Measurements from ENCODE around the gene KIAA0513.

The KIAA0513 gene, protein sequence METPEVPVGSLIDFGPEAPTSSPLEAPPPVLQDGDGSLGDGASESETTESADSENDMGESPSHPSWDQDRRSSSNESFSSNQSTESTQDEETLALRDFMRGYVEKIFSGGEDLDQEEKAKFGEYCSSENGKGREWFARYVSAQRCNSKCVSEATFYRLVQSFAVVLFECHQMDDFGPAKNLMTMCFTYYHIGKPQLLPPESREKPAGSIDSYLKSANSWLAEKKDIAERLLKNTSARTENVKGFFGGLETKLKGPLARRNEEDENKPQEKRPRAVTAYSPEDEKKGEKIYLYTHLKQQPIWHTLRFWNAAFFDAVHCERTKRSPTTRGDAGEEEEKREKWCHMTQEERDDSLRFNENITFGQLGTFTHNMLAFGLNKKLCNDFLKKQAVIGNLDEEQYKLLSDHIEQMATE

DNA sequence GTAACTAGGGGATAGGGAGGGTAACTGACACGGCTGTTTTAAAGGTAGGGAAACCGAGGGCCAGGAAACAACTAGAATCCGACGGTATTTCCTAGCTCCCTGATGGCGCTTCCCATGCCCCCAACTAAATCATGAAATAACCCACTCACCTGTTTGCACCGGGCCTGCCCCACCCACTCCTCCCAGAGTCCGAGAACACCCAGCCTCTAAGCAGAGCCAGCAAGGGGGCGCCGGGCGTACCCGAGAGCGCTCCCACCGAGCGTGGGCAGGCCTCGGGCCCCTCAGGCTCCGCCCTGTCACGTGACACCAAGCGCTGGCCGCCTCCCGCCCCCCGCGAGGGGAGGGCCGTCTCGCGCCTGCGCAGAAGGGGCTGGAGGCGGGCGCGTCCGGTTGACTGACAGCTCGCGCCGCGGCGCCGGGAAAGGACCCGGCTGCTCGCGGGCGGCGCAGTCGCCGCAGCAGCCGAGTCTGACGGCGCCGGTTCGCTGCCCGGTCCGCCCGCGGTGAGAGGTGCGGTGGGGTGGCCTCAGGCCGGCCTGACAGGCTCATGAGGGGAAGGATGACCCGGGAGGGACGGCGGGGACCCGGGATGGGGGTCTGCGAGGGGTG is at the start of gene KIAA0513:
Gene KIAA0513 (plus strand): TSS at position 447 of the 609 bp plus-strand sequence. CDS start 39,277 bp downstream, outside the sequence.
- peak; percentile 100 for DNase-seq (ENCODE audit: low spot score)

DNA sequence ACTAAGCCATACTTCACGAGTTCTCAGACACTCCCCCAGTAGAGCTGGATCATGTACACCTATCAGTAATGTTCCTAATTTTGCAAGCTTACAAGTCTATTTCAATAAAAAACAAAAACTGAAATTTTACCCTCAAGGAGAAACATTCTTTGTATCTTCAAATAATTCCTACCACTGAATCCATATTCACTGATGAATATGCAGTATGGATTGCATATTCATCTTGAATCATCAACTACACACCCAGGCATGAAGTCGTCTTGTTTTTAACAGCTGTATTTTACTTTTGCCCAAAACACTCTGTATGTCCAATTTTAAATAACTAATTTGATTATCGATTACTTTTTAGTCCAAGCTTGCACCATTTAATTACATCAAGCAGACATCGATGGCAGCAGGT is 48.1 kb upstream of the KIAA0513 start:
- no peak for DNase-seq (ENCODE audit: low spot score)

DNA sequence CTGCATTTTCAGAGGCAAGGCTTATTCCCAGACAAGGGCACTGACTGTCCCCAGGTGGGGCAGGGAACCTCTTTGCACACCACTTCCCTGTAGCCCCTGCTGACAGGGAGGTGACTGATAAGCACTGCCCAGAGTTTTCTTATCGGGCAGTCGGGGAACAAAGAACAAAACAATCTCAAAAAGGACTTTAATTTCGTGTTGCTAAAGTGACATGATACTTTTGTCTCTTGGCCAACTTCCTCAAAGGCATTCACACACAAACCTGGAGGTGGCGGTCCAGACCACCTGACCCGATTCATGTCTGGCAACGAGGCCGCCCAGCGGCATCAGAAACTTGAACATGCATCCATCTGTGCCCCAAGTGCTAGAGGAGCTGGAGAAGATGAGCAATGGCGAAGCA is 45.2 kb upstream of the KIAA0513 start:
- no peak for DNase-seq (ENCODE audit: low spot score)

DNA sequence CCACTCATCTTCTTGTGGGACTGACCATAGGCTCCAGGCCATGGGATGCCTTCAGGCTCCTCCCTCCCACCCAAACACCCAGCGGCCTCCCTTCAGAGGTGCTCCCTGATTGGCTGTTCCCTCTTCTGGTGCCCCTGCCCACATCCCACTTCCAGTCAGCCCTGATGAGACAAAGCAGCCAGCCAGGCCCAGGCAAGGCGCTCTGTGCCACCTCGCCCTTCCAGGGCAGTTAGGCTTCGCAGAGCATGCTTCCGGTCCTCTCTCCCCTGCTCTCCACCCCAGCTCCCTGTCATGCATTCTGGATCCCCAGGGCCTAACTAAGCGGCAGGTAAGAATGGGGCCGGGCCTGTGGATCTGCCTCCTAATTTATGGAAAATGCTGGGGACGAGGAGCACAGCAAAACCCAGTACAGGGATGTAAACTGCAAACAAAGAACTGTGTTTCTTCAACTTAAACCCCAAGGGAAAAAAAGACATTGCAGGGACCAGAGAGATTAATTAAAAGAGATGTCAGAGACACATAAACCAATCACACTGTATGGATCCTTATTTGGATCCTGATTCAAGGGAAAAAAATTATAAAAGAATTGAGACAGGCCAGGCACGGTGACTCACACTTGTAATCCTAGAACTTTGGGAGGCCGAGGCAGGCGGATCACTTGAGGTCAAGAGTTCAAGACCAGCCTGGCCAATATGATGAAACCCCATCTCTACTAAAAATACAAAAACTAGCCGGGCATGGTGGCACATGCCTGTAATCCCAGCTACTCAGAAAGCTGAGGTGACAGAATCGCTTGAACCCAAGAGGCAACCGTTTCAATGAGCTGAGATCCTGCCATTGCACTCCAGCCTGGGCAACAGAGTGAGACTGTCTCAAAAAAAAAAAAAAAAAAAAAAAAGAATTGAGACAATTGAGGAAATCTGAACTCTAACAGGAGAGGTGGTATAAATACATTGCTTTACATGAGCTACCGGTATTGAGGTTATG is 42.2 kb upstream of the KIAA0513 start:
- DNase-seq (ENCODE audit: low spot score): peak; percentile 75

DNA sequence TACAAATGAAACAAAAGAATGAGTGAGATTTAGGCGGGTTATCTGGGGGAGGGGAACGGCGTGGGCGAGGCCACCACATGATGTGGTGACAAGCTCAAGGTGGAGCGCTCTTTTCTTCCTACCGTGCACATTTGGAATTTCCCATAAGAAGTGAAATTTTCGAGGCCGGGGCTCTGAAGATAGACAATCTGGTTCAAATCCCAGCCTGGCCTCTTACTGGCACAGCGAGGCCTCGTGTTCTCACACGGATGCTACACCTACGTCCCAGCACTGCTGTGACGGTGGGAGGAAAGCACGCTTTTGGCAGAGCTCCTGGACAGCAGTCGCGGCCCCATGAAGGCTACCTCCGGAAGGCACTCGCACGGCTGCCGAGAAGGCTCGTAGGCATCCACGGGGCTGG is 41.5 kb upstream of the KIAA0513 start:
- no peak for DNase-seq (ENCODE audit: low spot score)

DNA sequence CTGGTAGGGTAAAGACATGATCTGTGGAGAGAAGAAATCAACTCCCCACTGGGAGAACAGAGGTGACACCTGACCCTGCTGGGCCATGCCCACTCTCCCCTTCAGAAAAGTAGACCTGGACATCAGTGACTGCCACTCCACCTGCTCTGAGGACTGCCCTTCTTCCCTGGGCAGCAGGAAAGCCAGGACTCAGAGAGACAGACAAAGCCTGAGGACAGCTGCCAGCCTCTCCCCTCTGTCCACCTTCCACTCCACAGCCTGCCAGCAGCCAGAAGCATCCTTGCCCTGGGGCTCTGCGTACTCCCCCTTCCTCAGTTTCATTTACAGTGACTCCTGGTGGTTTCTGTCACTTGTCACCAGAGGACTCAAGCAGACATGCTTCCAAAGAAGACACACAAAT is 40.7 kb upstream of the KIAA0513 start:
- DNase-seq (ENCODE audit: low spot score): no peak

DNA sequence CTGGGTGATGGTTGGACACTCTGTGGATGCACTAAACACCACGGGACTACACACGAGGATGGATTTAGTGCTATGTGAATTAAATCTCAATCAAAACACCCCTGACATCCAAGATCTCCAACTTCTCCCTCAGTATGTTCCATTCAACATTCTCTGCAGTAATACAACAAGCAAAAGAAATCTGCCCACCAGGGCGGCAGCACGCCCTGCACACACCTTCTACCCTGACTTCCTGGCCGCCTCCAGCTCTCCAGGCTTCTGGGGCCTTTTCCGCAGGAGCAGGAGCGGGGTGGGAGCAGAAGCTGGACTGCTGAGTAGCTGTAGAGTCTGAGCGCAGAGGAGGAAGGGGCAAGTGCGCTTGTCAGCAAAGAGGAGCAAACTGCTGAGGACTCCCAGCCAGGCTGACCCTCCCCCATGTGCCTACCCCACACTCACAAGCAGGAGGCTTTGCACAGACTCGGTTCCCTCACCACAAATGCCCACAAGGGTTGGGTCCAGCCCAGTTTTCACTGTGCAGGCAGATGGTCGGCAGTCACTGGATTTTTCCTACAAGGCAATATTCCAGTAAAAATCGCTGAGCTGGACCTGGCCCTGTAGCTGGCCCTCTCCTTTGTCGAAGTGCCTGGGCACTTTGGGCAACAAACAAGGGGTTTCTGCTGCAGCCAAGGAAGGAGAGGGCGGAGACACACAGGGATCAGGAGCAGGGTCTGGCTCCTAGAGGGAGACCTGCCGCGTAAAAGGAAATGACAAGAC is 39.1 kb upstream of the KIAA0513 start:
- DNase-seq (ENCODE audit: low spot score): no peak

DNA sequence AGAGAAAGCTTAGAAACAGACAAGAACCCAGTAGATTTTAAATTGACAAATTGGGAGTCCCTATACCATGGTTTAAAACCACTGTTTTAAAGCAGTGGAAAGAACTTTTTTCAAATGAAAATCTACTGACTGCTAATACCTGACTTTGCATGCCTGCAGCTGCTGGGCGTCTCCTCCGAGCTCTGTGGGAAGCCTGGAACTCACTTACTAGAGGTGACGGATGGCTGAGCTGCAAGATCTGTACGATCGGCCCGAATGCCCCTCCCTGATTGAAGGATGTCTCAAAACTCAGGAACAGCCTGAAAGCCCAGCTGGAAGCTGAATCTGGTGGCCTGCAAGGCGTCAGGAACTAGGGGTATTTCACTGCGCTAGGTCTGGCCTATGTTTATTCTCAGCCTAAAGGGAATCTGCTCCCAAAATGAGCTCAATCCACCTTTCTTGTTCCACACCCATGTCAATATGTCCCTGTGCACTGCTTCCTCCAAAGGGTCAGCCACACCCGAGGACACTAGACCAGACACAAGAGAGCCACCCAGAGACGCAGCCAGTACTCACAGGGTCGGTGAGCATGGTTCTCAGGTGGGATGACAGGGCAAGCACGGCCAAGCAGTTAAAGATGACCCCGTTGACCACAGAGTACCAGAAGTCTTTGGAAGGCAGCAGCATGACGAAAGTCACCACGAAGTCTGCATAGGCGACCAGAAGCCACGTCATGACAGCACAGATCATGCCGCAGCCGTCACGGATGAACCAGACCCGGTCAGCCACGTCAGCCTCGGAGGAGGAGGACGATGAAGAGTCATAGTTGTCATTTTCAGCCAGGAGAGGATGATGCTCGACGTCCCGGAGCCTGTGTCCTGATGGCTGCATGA is 37.6 kb upstream of the KIAA0513 start:
- DNase-seq (ENCODE audit: low spot score): no peak

DNA sequence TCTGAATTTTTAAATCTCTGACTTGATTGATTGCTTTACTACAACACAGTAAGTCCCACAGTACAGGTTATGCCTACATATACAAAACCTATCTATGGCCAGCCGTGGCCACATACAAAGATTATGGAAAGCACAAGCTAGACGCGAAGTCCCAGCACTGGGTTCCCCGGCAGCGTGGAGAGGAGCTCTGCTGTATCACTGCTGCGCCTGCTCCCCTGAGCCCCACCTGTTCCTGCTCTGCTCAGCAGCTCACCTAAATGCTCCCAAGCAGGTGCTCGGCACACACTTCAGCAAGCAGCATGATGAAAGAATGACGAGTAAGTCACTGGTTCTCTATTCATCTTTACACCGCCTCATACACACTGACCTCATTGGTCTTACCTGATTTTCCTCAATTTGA is 36.8 kb upstream of the KIAA0513 start:
- DNase-seq (ENCODE audit: low spot score): no peak

DNA sequence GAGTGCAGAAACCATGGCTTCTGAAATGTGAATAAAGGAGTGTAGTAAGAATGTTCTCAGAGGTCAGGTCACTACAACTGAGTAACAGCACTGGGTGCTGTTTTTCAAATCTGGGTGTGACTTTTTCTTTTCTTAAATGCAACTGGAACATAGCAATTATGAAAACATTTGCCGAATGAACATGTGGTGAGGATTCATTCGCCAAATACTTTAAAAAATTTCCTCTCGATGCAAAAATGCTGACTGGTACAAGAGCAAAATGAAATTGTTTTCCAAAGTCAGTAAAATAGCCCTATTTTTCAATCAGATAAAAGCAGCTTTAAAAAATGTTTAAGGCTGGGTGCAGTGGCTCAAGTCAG is 34.9 kb upstream of the KIAA0513 start:
- DNase-seq (ENCODE audit: low spot score): peak; percentile 46

DNA sequence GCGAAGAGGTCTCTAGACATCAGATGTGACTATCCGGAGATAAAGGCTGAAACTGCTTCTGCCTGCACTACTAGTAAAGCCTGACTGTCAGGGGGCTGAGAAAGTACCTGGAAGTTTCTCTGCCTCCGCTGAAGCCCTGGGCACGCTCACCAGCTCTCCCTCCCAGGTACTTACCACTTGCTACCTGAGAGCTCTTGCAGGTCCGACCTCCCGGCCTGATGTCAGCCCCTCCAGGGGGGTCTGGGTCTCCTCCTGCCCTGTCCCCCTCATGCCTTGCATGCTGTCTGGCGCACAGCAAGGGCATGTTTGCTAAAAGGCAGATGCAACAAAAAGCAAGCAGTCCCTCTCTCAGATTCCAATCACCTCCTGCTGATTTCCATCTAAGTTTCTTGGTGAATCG is 33.7 kb upstream of the KIAA0513 start:
- no peak for DNase-seq (ENCODE audit: low spot score)

DNA sequence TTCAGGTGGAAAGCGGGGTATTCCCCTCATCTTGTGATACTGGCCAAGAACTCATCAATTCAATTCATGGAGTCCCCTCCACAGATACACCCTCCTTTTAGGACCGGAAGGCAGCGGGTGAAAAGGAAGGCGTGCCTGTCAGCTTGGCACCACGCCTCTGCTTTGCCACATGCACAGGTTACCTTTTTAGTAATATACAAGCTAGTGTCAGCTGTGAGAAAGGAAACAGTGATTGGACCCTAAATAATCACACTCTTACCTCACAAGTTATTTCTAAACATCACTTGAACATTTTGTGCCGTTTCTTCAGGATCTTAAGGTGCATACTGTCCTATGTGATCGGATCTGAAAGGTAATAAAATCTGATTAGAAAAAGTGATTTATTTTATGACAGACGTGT is 31.9 kb upstream of the KIAA0513 start:
- DNase-seq (ENCODE audit: low spot score): no peak

DNA sequence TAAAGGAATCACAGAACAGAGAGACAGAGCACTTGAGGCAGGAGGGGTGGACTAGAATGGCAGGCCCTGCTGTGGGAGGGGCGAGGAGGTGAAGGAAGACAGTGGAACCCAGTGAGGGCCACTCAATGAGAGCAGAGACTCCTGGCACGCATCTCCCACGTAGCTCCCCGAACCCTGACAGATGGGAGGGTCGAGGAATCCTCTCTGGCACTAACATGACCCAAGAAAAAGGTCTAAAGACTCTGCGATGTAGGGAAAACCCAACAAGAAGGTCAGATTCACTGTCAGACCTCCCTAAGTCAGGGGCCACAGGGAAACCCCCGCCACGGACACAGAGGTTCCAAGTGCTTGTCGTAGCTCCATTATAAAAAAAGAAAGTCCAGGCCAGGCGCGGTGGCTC is 31.2 kb upstream of the KIAA0513 start:
- no peak for DNase-seq (ENCODE audit: low spot score)

DNA sequence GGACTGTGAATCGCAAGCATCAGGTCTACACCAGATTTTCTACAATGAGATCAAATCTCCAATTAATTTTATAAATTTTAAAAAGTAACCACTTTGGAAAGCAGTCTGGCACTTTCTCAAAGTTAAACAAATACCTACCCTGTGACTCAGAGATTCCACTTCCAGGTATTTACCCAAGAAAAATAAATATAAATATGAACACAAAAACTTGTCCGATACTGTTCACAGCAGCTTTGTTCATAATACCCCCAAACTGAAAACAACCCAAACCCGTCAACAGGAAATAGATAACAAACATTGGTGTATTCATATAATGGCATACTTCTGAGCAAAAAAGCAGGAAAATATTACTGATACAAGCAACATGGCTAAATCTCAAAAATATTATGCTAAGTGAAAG is 28.4 kb upstream of the KIAA0513 start:
- no peak for DNase-seq (ENCODE audit: low spot score)

DNA sequence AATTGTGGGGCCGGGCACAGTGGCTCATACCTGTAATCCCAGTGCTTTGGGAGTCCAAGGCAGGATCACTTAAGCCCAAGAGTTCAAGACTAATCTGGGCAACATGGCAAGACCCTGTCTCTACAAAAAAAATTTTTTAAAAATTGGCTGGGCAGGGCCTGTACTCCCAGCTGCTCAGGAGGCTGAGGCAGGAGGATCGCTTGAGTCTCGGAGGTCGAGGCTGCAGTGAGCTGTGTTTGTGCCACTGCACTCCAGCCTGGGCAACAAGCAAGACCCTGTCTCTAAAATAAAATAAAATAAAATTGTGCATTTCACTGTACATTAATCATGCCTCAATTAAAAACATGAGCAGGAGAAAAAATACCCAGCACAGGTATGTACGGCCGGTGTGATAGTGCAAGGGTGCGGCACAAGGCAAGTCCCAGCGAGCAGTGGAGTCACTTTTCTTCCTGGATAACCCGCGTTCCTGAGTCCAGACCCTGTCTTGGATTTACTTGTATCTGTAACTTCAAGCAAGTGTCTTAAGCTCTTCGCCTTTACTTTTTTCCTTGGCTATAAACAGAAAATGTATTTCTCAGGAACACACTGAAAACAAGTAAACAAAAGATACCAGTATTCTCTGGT is 27.6 kb upstream of the KIAA0513 start:
- DNase-seq (ENCODE audit: low spot score): no peak

DNA sequence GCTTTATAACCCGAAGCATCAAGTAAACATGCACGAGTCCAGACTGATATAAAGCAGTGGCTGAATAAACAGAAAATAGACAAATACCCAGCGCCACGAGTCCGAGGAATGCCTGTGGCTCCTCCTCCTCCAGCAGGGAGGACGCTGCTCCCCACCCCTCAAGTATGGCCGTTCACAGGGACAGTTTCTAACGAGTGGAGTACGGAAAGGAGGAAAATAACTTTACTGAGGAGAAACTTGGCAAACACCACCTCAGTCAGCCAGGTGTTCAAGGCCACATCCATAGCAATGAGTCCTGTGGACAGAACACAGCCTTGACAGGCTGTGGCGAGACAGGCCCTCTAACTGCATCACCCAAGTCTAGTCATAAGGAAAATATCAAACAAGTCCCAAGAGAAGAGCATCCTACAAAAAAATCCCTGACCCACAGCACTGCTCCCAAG is 25.5 kb upstream of the KIAA0513 start:
- DNase-seq (ENCODE audit: low spot score): no peak

DNA sequence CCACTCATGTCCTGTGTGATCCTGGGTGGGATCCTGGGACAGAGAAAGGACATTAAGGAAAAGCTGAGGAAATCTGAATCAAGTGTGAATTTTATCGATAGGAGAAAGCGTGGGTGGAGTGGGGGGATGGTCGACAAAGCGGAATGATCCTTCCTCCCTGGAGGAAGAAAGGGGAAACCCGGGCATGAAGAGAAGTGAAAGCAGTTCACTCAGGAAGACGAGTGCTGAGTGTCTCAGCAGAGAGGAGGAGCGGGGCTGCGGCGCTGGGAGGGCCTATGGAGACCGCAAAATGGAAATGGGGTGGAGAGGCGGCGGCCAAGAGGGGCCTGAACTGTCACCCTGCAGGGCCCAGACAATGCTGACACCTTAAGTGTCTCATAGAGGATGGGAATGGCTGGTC is 25.0 kb upstream of the KIAA0513 start:
- no peak for DNase-seq (ENCODE audit: low spot score)

DNA sequence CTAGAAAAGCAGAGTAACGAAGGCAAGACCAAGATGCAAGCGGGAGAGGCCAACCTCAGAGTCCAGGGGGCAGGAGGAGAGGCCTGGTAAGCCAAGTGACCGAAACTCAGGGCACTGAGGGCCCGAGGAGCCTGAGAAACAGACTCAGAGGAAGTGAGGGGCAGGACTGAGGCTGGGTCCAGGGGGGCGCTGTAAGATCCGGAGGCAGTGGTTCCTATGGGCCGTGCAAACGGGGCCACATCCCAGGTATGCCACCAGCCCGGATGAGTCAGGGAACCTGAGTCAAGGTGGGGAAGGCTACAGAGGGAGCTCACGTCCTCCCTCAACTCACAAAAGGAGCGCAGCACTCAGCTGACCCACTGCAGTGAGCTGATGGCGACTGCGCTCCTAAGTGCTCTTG is 24.5 kb upstream of the KIAA0513 start:
- no peak for DNase-seq (ENCODE audit: low spot score)

DNA sequence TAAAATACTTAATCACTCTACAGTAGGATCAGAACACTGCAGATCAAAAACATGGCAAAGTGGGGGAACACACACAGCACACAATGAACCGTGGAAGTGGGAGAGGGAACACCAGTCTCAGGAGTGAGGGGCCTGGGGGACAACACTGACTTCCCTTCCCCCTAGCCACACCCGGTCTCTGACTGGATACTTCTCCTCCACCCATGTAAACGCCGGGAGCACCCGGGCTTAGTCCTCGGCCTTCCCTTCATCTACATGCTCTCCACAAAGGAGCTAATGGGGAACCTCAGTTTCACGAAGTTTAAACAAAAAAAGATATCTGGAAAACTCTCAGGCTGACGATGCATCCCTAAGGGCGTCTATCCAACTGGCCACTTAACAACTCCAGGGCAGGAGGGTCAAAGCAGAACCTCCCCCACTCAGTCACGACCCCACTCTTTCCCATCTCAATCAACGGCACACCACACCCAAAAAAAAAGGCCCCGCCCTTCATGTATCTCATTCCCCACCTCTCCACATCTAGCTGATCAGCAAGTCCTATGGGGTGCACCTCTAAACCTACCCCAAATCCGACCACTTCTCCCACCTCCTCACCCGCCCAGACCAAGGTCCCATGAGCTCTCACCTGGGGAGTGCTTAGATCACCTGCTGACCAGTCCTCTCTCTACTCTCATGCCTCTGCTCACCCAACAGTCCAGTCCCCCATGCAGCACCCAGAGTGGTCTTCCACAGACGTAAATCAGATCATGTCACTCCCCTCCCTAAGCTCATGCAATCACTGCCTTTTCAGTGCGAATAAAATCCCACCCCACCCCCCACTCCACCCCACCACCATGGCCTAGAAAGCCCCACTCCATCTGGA is 23.6 kb upstream of the KIAA0513 start:
- no peak for DNase-seq (ENCODE audit: low spot score)

All from AG20443 (cell line).